Gastrocnemius medialis (tissue), 4 donors: Measurements from ENCODE around the gene ACSS1.

Source experiments
- POLR2A ChIP-seq, 2 donors: fragments of 450-650 bp; IDR thresholded peaks; one replicate each; pipeline ENCODE4 v1.6.1; 2017; ENCODE audit warnings: antibody characterized with exemption in 2 of 2, mild to moderate bottlenecking in 2 of 2, moderate library complexity in 2 of 2
- TF ChIP-seq, protein P1 (sequence below), 5 experiments: fragments of 450-650 bp in 3 of 5; fragments of 200-600 bp in 2 of 5; sonication (generic) in 2 of 5; IDR thresholded peaks in 4 of 5; conservative IDR thresholded peaks in 1 of 5; 1 replicate in 4 of 5; 2 replicates in 1 of 5; pipeline ENCODE4 v1.5.1; 2016 to 2019; ENCODE audit warnings: antibody characterized with exemption in 5 of 5, mild to moderate bottlenecking in 3 of 5, moderate library complexity in 3 of 5

- TF ChIP-seq, protein P1, sequence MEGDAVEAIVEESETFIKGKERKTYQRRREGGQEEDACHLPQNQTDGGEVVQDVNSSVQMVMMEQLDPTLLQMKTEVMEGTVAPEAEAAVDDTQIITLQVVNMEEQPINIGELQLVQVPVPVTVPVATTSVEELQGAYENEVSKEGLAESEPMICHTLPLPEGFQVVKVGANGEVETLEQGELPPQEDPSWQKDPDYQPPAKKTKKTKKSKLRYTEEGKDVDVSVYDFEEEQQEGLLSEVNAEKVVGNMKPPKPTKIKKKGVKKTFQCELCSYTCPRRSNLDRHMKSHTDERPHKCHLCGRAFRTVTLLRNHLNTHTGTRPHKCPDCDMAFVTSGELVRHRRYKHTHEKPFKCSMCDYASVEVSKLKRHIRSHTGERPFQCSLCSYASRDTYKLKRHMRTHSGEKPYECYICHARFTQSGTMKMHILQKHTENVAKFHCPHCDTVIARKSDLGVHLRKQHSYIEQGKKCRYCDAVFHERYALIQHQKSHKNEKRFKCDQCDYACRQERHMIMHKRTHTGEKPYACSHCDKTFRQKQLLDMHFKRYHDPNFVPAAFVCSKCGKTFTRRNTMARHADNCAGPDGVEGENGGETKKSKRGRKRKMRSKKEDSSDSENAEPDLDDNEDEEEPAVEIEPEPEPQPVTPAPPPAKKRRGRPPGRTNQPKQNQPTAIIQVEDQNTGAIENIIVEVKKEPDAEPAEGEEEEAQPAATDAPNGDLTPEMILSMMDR (IDR thresholded peaks at IDR 0.05 in 4 of 5, conservative IDR thresholded peaks at IDR 0.05 in 1 of 5) = no peak
- TF ChIP-seq POLR2A (IDR thresholded peaks at IDR 0.05) = no peak
These were observed 44.2 kb downstream of the ACSS1 start for GRCh38 chr20:25013478-25014380.
